Stimulated activated CD4-positive, alpha-beta T cell treated with anti-CD3 and anti-CD28 coated beads, Interleukin-12 subunit alpha, Interleukin-12 subunit beta, amount 100 ng/mL, for 4 hours (primary cell): ENCODE data around the gene ARL11.
"Not testable (repeated sequence)": the region's sequence is repeated elsewhere in the genome, so short reads cannot be mapped to it uniquely, and the experiment has no call there.

Experiments used
- DNase-seq: peaks from one replicate; pipeline ENCODE4 v3.0.0-alpha.2; 2020

The ARL11 gene

GRCh38 chr13:49627831-49628652 is at the start of gene ARL11:
ARL11 (plus strand) TSS chr13:49628507; CDS start chr13:49630448, 1,941 bp downstream.
- peak; percentile 50 for DNase-seq

- no peak for DNase-seq
Observed at GRCh38 chr13:49579501-49579900, 48.8 kb upstream of the ARL11 start.

- DNase-seq: no peak
Observed at GRCh38 chr13:49580980-49581680, 47.2 kb upstream of the ARL11 start.

GRCh38 chr13:49584771-49585182 is 43.5 kb upstream of the ARL11 start:
- DNase-seq: no peak

GRCh38 chr13:49585220-49586157 is 42.8 kb upstream of the ARL11 start, which contains the start of gene RCBTB1:
RCBTB1 (minus strand) TSS chr13:49585558; CDS start chr13:49567279, 18,279 bp downstream.
- peak; percentile 67 for DNase-seq

GRCh38 chr13:49586717-49587116 is 41.6 kb upstream of the ARL11 start:
- DNase-seq: no peak

GRCh38 chr13:49587311-49587847 is 40.9 kb upstream of the ARL11 start:
- DNase-seq: no peak

- not testable (repeated sequence) for DNase-seq
Observed at GRCh38 chr13:49590714-49591113, 37.6 kb upstream of the ARL11 start.

- DNase-seq: not testable (repeated sequence)
Observed at GRCh38 chr13:49593876-49594275, 34.4 kb upstream of the ARL11 start.

- DNase-seq: no peak
Observed at GRCh38 chr13:49594576-49594975, 33.7 kb upstream of the ARL11 start.

- no peak for DNase-seq
Observed at GRCh38 chr13:49596221-49596620, 32.1 kb upstream of the ARL11 start.

- DNase-seq: no peak
Observed at GRCh38 chr13:49597043-49597641, 31.2 kb upstream of the ARL11 start.

GRCh38 chr13:49602005-49602404 is 26.3 kb upstream of the ARL11 start:
- DNase-seq: no peak

- not testable (repeated sequence) for DNase-seq
Observed at GRCh38 chr13:49602615-49603014, 25.7 kb upstream of the ARL11 start.

- no peak for DNase-seq
Observed at GRCh38 chr13:49604570-49604969, 23.7 kb upstream of the ARL11 start.

- DNase-seq: peak; percentile 75
Observed at GRCh38 chr13:49606747-49607648, 21.3 kb upstream of the ARL11 start.

GRCh38 chr13:49607761-49608160 is 20.5 kb upstream of the ARL11 start:
- no peak for DNase-seq

- no peak for DNase-seq
Observed at GRCh38 chr13:49608651-49609331, 19.5 kb upstream of the ARL11 start.

GRCh38 chr13:49610176-49610575 is 18.1 kb upstream of the ARL11 start:
- no peak for DNase-seq

- DNase-seq: not testable (repeated sequence)
Observed at GRCh38 chr13:49612042-49612441, 16.3 kb upstream of the ARL11 start.
